Kidney (tissue), 14 donors: ENCODE data around the gene LRTM2. TPM values are rescaled to one million over a fixed set of nuclear protein-coding genes. Genes with fewer than 3 reads are reported as not detected.
A peak's percentile ranks its signal among the peaks of the same experiment; 100 is the strongest.

Experiments
- DNase-seq, 5 donors: peaks; one replicate each; pipeline ENCODE4 v3.0.0-alpha.2; 2013 to 2020
- FAIRE-seq: peaks from 2 replicates; lab custom pipeline; 2012; peaks lifted over from hg19 to GRCh38; lab: Jason Lieb, UNC
- H3K27ac ChIP-seq, 2 donors: one replicate each; pipeline ENCODE4 v1.7.0; 2013; ENCODE audit warnings: low read depth in 2 of 2, low read length in 2 of 2, inconsistent platforms in 1 of 2
- H3K27me3 ChIP-seq: one replicate; pipeline ENCODE4 v1.7.1; 2013; ENCODE audit warnings: low read length, inconsistent platforms; ENCODE audit not compliant: control insufficient read depth, insufficient read depth
- H3K36me3 ChIP-seq, 3 donors: one replicate each; pipeline versions ENCODE4 v1.7.0 to v1.7.1; 2013; ENCODE audit warnings: low read length in 3 of 3, control low read depth in 1 of 3, inconsistent platforms in 1 of 3; ENCODE audit not compliant: insufficient read depth in 3 of 3, control insufficient read depth in 2 of 3
- H3K4me1 ChIP-seq, 3 donors: one replicate each; pipeline versions ENCODE4 v1.7.0 to v1.7.1; 2013; ENCODE audit warnings: low read length in 3 of 3, inconsistent platforms in 1 of 3, low read depth in 1 of 3; ENCODE audit not compliant: control insufficient read depth in 2 of 3, insufficient read depth in 2 of 3
- H3K4me3 ChIP-seq, 3 donors: one replicate each; pipeline versions ENCODE4 v1.7.0 to v1.8.1; 2013; ENCODE audit warnings: low read length in 3 of 3, control low read depth in 1 of 3, inconsistent platforms in 1 of 3
- H3K9ac ChIP-seq, 3 donors: one replicate each; pipeline versions ENCODE4 v1.7.0 to v1.7.1; 2013; ENCODE audit warnings: low read length in 3 of 3, control low read depth in 1 of 3, inconsistent platforms in 1 of 3
- H3K9me3 ChIP-seq, 3 donors: one replicate each; pipeline versions ENCODE4 v1.7.0 to v1.7.1; 2013; ENCODE audit warnings: low read length in 3 of 3, control low read depth in 1 of 3, inconsistent platforms in 1 of 3; ENCODE audit not compliant: control insufficient read depth in 2 of 3, insufficient read depth in 1 of 3
- intact Hi-C: fragments of 100-400 bp; cut with DNase I; formaldehyde crosslinking; loops from one replicate; pipeline ENCODE4 v1.11.1; 2022
- polyA plus RNA-seq: library from polyadenylated mRNA; stranded (reverse); fragments of 350-450 nt; fragmentation: Illumina TruSeq; extraction: RNeasy Lipid Tissue Mini Kit (QIAGEN cat#74804); gene quantifications from one replicate; pipeline ENCODE4 v1.2.3, GENCODE V29; 2014; ENCODE audit warnings: low read depth, low replicate concordance; ENCODE audit not compliant: insufficient read depth
- total RNA-seq: library from RNA; stranded (reverse); fragmentation: NEBNext Ultra II Directional; extraction: Animal tissue kit (Norgen Biotek cat#: 25700); gene quantifications from one replicate; pipeline ENCODE4 v1.2.1, GENCODE V29; 2021
- TF ChIP-seq, protein P1 (sequence below): IDR thresholded peaks from 3 replicates; pipeline ENCODE4 v1.5.1; 2012; ENCODE audit warnings: mild to moderate bottlenecking, moderate library complexity, borderline replicate concordance; ENCODE audit not compliant: insufficient read depth; ENCODE audit errors: extremely low read depth
- donor health status: control.
- donor health status: control.
- donor health status: control.
- donor health status: control.
- donor health status: control.
- donor health status: DM: yes; HTN: yes; CAD: no.
- donor health status: Normal renal cell carcinoma (clear cell type).

Gene LRTM2
- total and polyA plus RNA-seq, 2 donors from 2014 or later = not detected

GRCh38 chr12:1807087-1807860 is 13.1 kb upstream of the LRTM2 start:
- Histone ChIP-seq H3K4me1 (peaks cover 0 to 2% (median 0%) of the 10 kb centered on the region in 3 donors), H3K36me3 (no peaks in the 10 kb centered on the region), H3K27me3 (no peaks in the 10 kb centered on the region), H3K9me3 (no peaks in the 10 kb centered on the region), H3K4me3 (no peak overlapping the region), H3K9ac (no peak overlapping the region), H3K27ac (no peak overlapping the region)
- no peak for FAIRE-seq
- intact Hi-C loops = no loop called here
- DNase-seq = peak in 1 of 5 donors; percentile 38
- TF ChIP-seq, protein P1, sequence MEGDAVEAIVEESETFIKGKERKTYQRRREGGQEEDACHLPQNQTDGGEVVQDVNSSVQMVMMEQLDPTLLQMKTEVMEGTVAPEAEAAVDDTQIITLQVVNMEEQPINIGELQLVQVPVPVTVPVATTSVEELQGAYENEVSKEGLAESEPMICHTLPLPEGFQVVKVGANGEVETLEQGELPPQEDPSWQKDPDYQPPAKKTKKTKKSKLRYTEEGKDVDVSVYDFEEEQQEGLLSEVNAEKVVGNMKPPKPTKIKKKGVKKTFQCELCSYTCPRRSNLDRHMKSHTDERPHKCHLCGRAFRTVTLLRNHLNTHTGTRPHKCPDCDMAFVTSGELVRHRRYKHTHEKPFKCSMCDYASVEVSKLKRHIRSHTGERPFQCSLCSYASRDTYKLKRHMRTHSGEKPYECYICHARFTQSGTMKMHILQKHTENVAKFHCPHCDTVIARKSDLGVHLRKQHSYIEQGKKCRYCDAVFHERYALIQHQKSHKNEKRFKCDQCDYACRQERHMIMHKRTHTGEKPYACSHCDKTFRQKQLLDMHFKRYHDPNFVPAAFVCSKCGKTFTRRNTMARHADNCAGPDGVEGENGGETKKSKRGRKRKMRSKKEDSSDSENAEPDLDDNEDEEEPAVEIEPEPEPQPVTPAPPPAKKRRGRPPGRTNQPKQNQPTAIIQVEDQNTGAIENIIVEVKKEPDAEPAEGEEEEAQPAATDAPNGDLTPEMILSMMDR = no peak

GRCh38 chr12:1808036-1808797 is 12.1 kb upstream of the LRTM2 start:
- DNase-seq (peak in 1 of 5 donors; percentile 36), FAIRE-seq (no peak)
- H3K4me3 ChIP-seq = no peak overlapping the region
- no peak overlapping the region for H3K27ac ChIP-seq
- TF ChIP-seq, protein P1 = no peak
- H3K9ac ChIP-seq = no peak overlapping the region
- intact Hi-C loops = no loop called here
- no peaks in the 10 kb centered on the region for H3K27me3 ChIP-seq
- H3K4me1 ChIP-seq = peaks cover 0 to 2% (median 0%) of the 10 kb centered on the region in 3 donors
- no peaks in the 10 kb centered on the region for H3K36me3 ChIP-seq
- H3K9me3 ChIP-seq = no peaks in the 10 kb centered on the region

GRCh38 chr12:1808798-1809480 is 11.4 kb upstream of the LRTM2 start:
- peak in 1 of 5 donors; percentile 65 for DNase-seq
- no peaks in the 10 kb centered on the region for H3K36me3 ChIP-seq
- no peak overlapping the region for H3K4me3 ChIP-seq
- TF ChIP-seq, protein P1 = no peak
- H3K27ac ChIP-seq = no peak overlapping the region
- no peak overlapping the region for H3K9ac ChIP-seq
- H3K9me3 ChIP-seq = no peaks in the 10 kb centered on the region
- no peaks in the 10 kb centered on the region for H3K27me3 ChIP-seq
- no peak for FAIRE-seq
- peaks cover 0 to 2% (median 0%) of the 10 kb centered on the region in 3 donors for H3K4me1 ChIP-seq
- intact Hi-C loops = no loop called here
